ENCODE measurements around the gene KDM6B. TPM values are rescaled to one million over a fixed set of nuclear protein-coding genes. Genes with fewer than 3 reads are reported as not detected.

KDM6B gene
- polyA plus RNA-seq, 1 donor, result 22.5 TPM

- DNase-seq, result no peak
Observed at GRCh38 chr17:7820231-7820630, 13.8 kb upstream of the KDM6B start.

GRCh38 chr17:7822126-7822525 is 11.9 kb upstream of the KDM6B start:
- DNase-seq, result no peak

GRCh38 chr17:7823581-7824001 is 10.4 kb upstream of the KDM6B start:
- no peak for DNase-seq

- no peak for DNase-seq
Observed at GRCh38 chr17:7824021-7824924, 9.7 kb upstream of the KDM6B start.

- DNase-seq, result no peak
Observed at GRCh38 chr17:7825206-7825990, 8.6 kb upstream of the KDM6B start.

GRCh38 chr17:7830616-7831015 is 3.4 kb upstream of the KDM6B start:
- DNase-seq, result no peak

- no peak for DNase-seq
Observed at GRCh38 chr17:7831233-7831632, 2.8 kb upstream of the KDM6B start.

GRCh38 chr17:7832431-7832830 is 1.6 kb upstream of the KDM6B start:
- DNase-seq, result no peak

GRCh38 chr17:7833011-7833794 is 814 bp upstream of the KDM6B start:
- no peak for DNase-seq

GRCh38 chr17:7834542-7834956 is 532 bp downstream of the KDM6B start:
- no peak for DNase-seq

- peak; percentile 100 for DNase-seq
Observed at GRCh38 chr17:7834957-7835813, 1.2 kb downstream of the KDM6B start.

GRCh38 chr17:7835814-7836595 is 2.0 kb downstream of the KDM6B start:
- DNase-seq, result peak; percentile 67

GRCh38 chr17:7836596-7837407 is 2.8 kb downstream of the KDM6B start:
- peak; percentile 89 for DNase-seq

GRCh38 chr17:7837408-7838088 is 3.5 kb downstream of the KDM6B start:
- no peak for DNase-seq

GRCh38 chr17:7838090-7839075 is 4.4 kb downstream of the KDM6B start:
- DNase-seq, result peak; percentile 54

GRCh38 chr17:7839190-7839875 is 5.3 kb downstream of the KDM6B start:
- no peak for DNase-seq

GRCh38 chr17:7839876-7840261 is 5.9 kb downstream of the KDM6B start:
- no peak for DNase-seq

GRCh38 chr17:7840441-7840840 is 6.4 kb downstream of the KDM6B start:
- no peak for DNase-seq
